K562 (cell line): ENCODE measurements around the gene NCCRP1. TPM values are rescaled to one million over a fixed set of nuclear protein-coding genes. Genes with fewer than 3 reads are reported as not detected.

ENCODE experiments used
- ATAC-seq: fragments of 200-7000 bp; cut with Tn5 transposase; 3 replicates; pipeline ENCODE4 v1.9.1; 2020; ENCODE audit warnings: moderate library complexity
- BruUV-seq: library from RNA; stranded (reverse); fragments of 400-500 nt; replicated peaks from 2 replicates; lab custom pipeline; 2021; lab: Mats Ljungman, UMichigan
- CTCF ChIA-PET: fragments of 300-600 bp; formaldehyde crosslinking; extraction: SDS; loops from one replicate; lab custom pipeline; 2021; ENCODE audit warnings: low intra/inter-chr PET ratio; lab: Yijun Ruan, JAX
- POLR2A ChIA-PET: fragments of 300-600, 350-650 bp; sonication (Branson Sonifier 250); formaldehyde crosslinking; extraction: SDS; loops from one replicate; lab custom pipeline; 2021; ENCODE audit warnings: antibody characterized with exemption, inconsistent platforms; lab: Yijun Ruan, JAX
- DNase-seq, 4 experiments: peaks; one replicate each; pipeline versions ENCODE4 v3.0.0 to v3.0.0-alpha.2; 2011 to 2018; ENCODE audit warnings: low spot score in 3 of 4, mixed read lengths in 3 of 4; ENCODE audit errors: extremely low read depth in 1 of 4
- FAIRE-seq: peaks from 2 replicates; lab custom pipeline; 2011; peaks lifted over from hg19 to GRCh38; lab: Jason Lieb, UNC
- H2AFZ ChIP-seq: 2 replicates; pipeline ENCODE4 v1.6.0; 2011; ENCODE audit warnings: low read depth, low read length, control low read depth, inconsistent platforms
- H3K27ac ChIP-seq: fragments of 200-600 bp; 3 replicates; pipeline ENCODE4 v1.8.0; 2011; ENCODE audit warnings: low read depth, mild to moderate bottlenecking, control low read depth, inconsistent platforms, low read length, moderate library complexity, mixed read lengths; ENCODE audit errors: extremely low read depth
- H3K27me3 ChIP-seq, 2 experiments: fragments of 300-600 bp in 1 of 2; 2 replicates in 1 of 2; 3 replicates in 1 of 2; pipeline versions ENCODE4 v1.6.0 to v1.8.0; 2011; ENCODE audit warnings: inconsistent platforms in 2 of 2, low read length in 2 of 2, mild to moderate bottlenecking in 1 of 2, mixed read lengths in 1 of 2, moderate library complexity in 1 of 2; ENCODE audit not compliant: control insufficient read depth in 2 of 2, insufficient read depth in 2 of 2
- H3K36me3 ChIP-seq: fragments of 300-600 bp; 3 replicates; pipeline ENCODE4 v1.8.0; 2011; ENCODE audit warnings: mild to moderate bottlenecking, low read length, inconsistent platforms; ENCODE audit not compliant: control insufficient read depth, insufficient read depth
- H3K4me1 ChIP-seq, 2 experiments: fragments of 200-600 bp in 1 of 2; replicated peaks in 1 of 2; 2 replicates in 1 of 2; 3 replicates in 1 of 2; pipeline versions ENCODE4 v1.5.1 to v1.8.0; 2011; ENCODE audit warnings: inconsistent platforms in 2 of 2, low read length in 2 of 2, mild to moderate bottlenecking in 1 of 2, mixed read lengths in 1 of 2, moderate library complexity in 1 of 2; ENCODE audit not compliant: control insufficient read depth in 2 of 2, insufficient read depth in 2 of 2
- H3K4me2 ChIP-seq: 2 replicates; pipeline ENCODE4 v1.6.1; 2011; ENCODE audit warnings: low read length, control low read depth, inconsistent platforms, mixed read lengths; ENCODE audit not compliant: insufficient read depth
- H3K4me3 ChIP-seq: fragments of 200-600 bp; sonication (generic), shearing (Covaris generic); 2 replicates; pipeline ENCODE4 v1.5.1; 2016; ENCODE audit warnings: control low read depth, inconsistent platforms
- H3K79me2 ChIP-seq: fragments of 200-600 bp; 3 replicates; pipeline ENCODE4 v1.8.0; 2011; ENCODE audit warnings: low read length, inconsistent platforms; ENCODE audit not compliant: control insufficient read depth, insufficient read depth
- H3K9ac ChIP-seq, 2 experiments: 2 replicates each; pipeline versions ENCODE4 v1.6.0 to v1.6.1; 2011; ENCODE audit warnings: low read depth in 2 of 2, low read length in 2 of 2, control low read depth in 1 of 2, inconsistent platforms in 1 of 2, mild to moderate bottlenecking in 1 of 2, mixed read lengths in 1 of 2; ENCODE audit not compliant: insufficient read depth in 1 of 2
- H3K9me1 ChIP-seq: one replicate; pipeline ENCODE4 v1.6.0; 2011; ENCODE audit warnings: inconsistent platforms, mild to moderate bottlenecking, low read length, moderate library complexity; ENCODE audit not compliant: control insufficient read depth, insufficient read depth
- H3K9me3 ChIP-seq: replicated peaks from 2 replicates; pipeline ENCODE4 v1.5.1; 2011; ENCODE audit warnings: low read depth, low read length, inconsistent platforms; ENCODE audit not compliant: control insufficient read depth, insufficient read depth
- H4K20me1 ChIP-seq: replicated peaks from 2 replicates; pipeline ENCODE4 v1.6.1; 2011; ENCODE audit warnings: low read length, inconsistent platforms, mixed read lengths; ENCODE audit not compliant: control insufficient read depth, insufficient read depth
- CHD2 ChIP-seq: IDR thresholded peaks from 2 replicates; pipeline ENCODE4 v1.6.1; 2011; ENCODE audit warnings: low read depth, low read length
- EWSR1 ChIP-seq: fragments of 450-650 bp; IDR thresholded peaks from 2 replicates; pipeline ENCODE4 v1.6.1; 2018; ENCODE audit warnings: borderline replicate concordance, mild to moderate bottlenecking, low read depth, moderate library complexity; ENCODE audit not compliant: partially characterized antibody
- RAD21 ChIP-seq, 2 experiments: fragments of 250-450 bp in 1 of 2; fragments of 450-650 bp in 1 of 2; sonication (Bioruptor Pico) in 1 of 2; formaldehyde crosslinking in 1 of 2; IDR thresholded peaks in 1 of 2; conservative IDR thresholded peaks in 1 of 2; 2 replicates each; pipeline versions ENCODE4 v1.4.0 to v1.8.0; 2020 to 2022; ENCODE audit warnings: mild to moderate bottlenecking in 2 of 2, moderate library complexity in 1 of 2
- RFX1 ChIP-seq: fragments of 450-650 bp; IDR thresholded peaks from 2 replicates; pipeline ENCODE4 v1.6.1; 2016; ENCODE audit warnings: mild to moderate bottlenecking, moderate library complexity
- ZNF184 ChIP-seq: sonication (generic); formaldehyde crosslinking; IDR thresholded peaks from 2 replicates; pipeline ENCODE4 v1.5.0; 2020; ENCODE audit warnings: missing genetic modification reagents
- WGBS: fragments of 100-300 bp; shearing (Covaris generic); methylation state at CpG from one replicate; pipeline ENCODE4 v1.1.6; 2016; ENCODE audit warnings: low coverage, mixed read lengths; ENCODE audit not compliant: insufficient coverage; ENCODE audit errors: missing lambda C conversion rate; 5-methylcytosine and 5-hydroxymethylcytosine counted together
- in situ Hi-C: fragments of 300-500 bp; cut with MboI; formaldehyde crosslinking; loops from 4 replicates; pipeline ENCODE4 v1.15.0; 2018; ENCODE audit warnings: inconsistent platforms, mixed read lengths
- intact Hi-C: fragments of 100-400 bp; cut with micrococcal nuclease; formaldehyde crosslinking; loops from 2 replicates; pipeline ENCODE4 v1.14.2; 2022
- polyA plus RNA-seq, 8 experiments: library from polyadenylated mRNA; depleted of rRNA in 4 of 8; stranded (reverse) in 5 of 8; unstranded in 3 of 8; fragments of >200 nt; fragmentation: Nextera tagmentation in 2 of 8; fragmentation: Illumina TruSeq in 1 of 8; extraction: Ambion mirVana in 2 of 8; extraction: Trizol in 1 of 8; gene quantifications; 2 replicates each; pipeline versions ENCODE4 v1.2.1 to v1.2.3, GENCODE V29; 2011 to 2014; ENCODE audit warnings: inconsistent platforms in 1 of 8, missing spikeins in 1 of 8
- total RNA-seq, 7 experiments: library from RNA; depleted of rRNA in 6 of 7; stranded (reverse); fragments of >200 nt in 6 of 7; fragmentation: Illumina TruSeq in 2 of 7; extraction: Trizol in 2 of 7; gene quantifications; 2 replicates each; pipeline versions ENCODE4 v1.2.1 to v1.2.3, GENCODE V29; 2011 to 2021; ENCODE audit warnings: low replicate concordance in 1 of 7
- TF ChIP-seq, protein P1 (sequence below), 2 experiments: fragments of 450-650 bp; conservative IDR thresholded peaks; 2 replicates each; pipeline ENCODE4 v1.6.1; 2017; ENCODE audit warnings: mild to moderate bottlenecking in 2 of 2, moderate library complexity in 2 of 2
- TF ChIP-seq, protein P2 (sequence below), 3 experiments: IDR thresholded peaks in 2 of 3; conservative IDR thresholded peaks in 1 of 3; 2 replicates each; pipeline ENCODE4 v1.5.1; 2011 to 2012; ENCODE audit warnings: low read length in 3 of 3, mild to moderate bottlenecking in 3 of 3, control low read depth in 2 of 3, improper control_type of control experiment in 1 of 3, inconsistent platforms in 1 of 3, low read depth in 1 of 3, mixed read lengths in 1 of 3, moderate library complexity in 1 of 3; ENCODE audit not compliant: insufficient read depth in 2 of 3
- TF ChIP-seq, protein P3 (sequence below): fragments of 450-650 bp; IDR thresholded peaks from 2 replicates; pipeline ENCODE4 v1.6.1; 2016; ENCODE audit warnings: mild to moderate bottlenecking

Gene NCCRP1
- total and polyA plus RNA-seq, 9 of the 15 experiments (the other 6 are each of a cell fraction or from before 2014, with no cell fraction given): 0.05 TPM; not detected in 8

DNA sequence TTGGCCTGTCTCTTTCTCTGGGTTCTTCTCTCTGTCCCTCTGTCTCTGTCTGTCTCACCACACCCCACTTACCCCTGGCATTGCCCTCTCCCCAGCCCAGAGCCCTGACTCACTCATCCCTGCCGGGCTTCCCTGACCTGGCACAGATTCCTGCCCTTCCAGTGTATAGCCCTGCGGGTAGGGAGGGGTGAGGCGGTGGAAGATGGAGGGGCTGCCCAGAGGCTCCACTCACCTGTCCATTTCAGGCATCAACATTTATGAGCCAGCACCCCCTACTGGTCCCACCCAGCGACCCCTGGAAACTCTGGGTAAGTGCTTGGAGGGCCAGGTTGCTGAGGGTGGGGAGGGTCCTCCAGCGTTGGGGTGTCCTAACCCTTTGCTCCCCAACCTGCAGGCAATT lies 1.0 kb downstream of the NCCRP1 start:
- DNase-seq (no peak), FAIRE-seq (no peak), ATAC-seq (no peak)
- Histone ChIP-seq H3K4me1 (peaks cover 5 to 53% of the 10 kb centered on the region in 2 experiments; a peak in 3 of 5 replicates), H3K27ac (no peak overlapping the region), H3K9me1 (no peaks in the 10 kb centered on the region), H3K9me3 (no peaks in the 10 kb centered on the region), H4K20me1 (0 out of 2 replicates have a peak, but pooled peaks cover 4% of the 10 kb centered on the region), H3K27me3 (peaks cover 3 to 27% of the 10 kb centered on the region in 2 experiments; a peak in 2 of 5 replicates), H3K4me2 (no peak overlapping the region), H2AFZ (no peak overlapping the region), H3K79me2 (no peaks in the 10 kb centered on the region), H3K9ac (no peak overlapping the region), H3K36me3 (no peaks in the 10 kb centered on the region), H3K4me3 (no peak overlapping the region)
- ChIA-PET POLR2A (interaction anchor here (0.6 kb wide), 1 partner anchor 363 kb away, joined by 4 read pairs; no protein-coding TSS in a partner anchor), CTCF (interaction anchor here (0.6 kb wide), 1 partner anchor 228 kb away, joined by 3 read pairs; no protein-coding TSS in a partner anchor)
- WGBS: 40% methylated on average over 5 of the region's 5 CpGs
- intact Hi-C loops (no loop called here), in situ Hi-C loops (loop anchor here (5.0 kb wide), 1 partner anchor 231 kb away; no protein-coding TSS in a partner anchor)
- TF ChIP-seq RFX1 (no peak), CHD2 (no peak), EWSR1 (no peak), RAD21 (CRISPR knock-in tag; conservative IDR thresholded peaks at IDR 0.05 in 1 of 2, IDR thresholded peaks at IDR 0.05 in 1 of 2) (peak in 1 of 2 experiments; percentile 33; a peak in 1 of 4 replicates), ZNF184 (CRISPR knock-in tag) (no peak)
- TF ChIP-seq, protein P1, sequence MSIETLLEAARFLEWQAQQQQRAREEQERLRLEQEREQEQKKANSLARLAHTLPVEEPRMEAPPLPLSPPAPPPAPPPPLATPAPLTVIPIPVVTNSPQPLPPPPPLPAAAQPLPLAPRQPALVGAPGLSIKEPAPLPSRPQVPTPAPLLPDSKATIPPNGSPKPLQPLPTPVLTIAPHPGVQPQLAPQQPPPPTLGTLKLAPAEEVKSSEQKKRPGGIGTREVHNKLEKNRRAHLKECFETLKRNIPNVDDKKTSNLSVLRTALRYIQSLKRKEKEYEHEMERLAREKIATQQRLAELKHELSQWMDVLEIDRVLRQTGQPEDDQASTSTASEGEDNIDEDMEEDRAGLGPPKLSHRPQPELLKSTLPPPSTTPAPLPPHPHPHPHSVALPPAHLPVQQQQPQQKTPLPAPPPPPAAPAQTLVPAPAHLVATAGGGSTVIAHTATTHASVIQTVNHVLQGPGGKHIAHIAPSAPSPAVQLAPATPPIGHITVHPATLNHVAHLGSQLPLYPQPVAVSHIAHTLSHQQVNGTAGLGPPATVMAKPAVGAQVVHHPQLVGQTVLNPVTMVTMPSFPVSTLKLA (conservative IDR thresholded peaks at IDR 0.05): no peak
- TF ChIP-seq, protein P2, sequence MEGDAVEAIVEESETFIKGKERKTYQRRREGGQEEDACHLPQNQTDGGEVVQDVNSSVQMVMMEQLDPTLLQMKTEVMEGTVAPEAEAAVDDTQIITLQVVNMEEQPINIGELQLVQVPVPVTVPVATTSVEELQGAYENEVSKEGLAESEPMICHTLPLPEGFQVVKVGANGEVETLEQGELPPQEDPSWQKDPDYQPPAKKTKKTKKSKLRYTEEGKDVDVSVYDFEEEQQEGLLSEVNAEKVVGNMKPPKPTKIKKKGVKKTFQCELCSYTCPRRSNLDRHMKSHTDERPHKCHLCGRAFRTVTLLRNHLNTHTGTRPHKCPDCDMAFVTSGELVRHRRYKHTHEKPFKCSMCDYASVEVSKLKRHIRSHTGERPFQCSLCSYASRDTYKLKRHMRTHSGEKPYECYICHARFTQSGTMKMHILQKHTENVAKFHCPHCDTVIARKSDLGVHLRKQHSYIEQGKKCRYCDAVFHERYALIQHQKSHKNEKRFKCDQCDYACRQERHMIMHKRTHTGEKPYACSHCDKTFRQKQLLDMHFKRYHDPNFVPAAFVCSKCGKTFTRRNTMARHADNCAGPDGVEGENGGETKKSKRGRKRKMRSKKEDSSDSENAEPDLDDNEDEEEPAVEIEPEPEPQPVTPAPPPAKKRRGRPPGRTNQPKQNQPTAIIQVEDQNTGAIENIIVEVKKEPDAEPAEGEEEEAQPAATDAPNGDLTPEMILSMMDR (IDR thresholded peaks at IDR 0.05 in 2 of 3, conservative IDR thresholded peaks at IDR 0.05 in 1 of 3; ENCODE audit: insufficient read depth in 2 of 3, low read depth in 1 of 3, low read length in 3 of 3): peak in 2 of 3 experiments; percentile 14 to 17; a peak in 1 of 6 replicates
- TF ChIP-seq, protein P3, sequence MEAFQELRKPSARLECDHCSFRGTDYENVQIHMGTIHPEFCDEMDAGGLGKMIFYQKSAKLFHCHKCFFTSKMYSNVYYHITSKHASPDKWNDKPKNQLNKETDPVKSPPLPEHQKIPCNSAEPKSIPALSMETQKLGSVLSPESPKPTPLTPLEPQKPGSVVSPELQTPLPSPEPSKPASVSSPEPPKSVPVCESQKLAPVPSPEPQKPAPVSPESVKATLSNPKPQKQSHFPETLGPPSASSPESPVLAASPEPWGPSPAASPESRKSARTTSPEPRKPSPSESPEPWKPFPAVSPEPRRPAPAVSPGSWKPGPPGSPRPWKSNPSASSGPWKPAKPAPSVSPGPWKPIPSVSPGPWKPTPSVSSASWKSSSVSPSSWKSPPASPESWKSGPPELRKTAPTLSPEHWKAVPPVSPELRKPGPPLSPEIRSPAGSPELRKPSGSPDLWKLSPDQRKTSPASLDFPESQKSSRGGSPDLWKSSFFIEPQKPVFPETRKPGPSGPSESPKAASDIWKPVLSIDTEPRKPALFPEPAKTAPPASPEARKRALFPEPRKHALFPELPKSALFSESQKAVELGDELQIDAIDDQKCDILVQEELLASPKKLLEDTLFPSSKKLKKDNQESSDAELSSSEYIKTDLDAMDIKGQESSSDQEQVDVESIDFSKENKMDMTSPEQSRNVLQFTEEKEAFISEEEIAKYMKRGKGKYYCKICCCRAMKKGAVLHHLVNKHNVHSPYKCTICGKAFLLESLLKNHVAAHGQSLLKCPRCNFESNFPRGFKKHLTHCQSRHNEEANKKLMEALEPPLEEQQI: no peak
- no TSS peak for BruUV-seq
